T-helper 22 cell (primary cell): Measurements from ENCODE around the gene DGKQ.
"Not testable (repeated sequence)": the region's sequence is repeated elsewhere in the genome, so short reads cannot be mapped to it uniquely, and the experiment has no call there.

Experiments used
- DNase-seq: peaks from one replicate; pipeline ENCODE4 v3.0.0-alpha.2; 2020; ENCODE audit warnings: low read depth

The DGKQ gene

DNA sequence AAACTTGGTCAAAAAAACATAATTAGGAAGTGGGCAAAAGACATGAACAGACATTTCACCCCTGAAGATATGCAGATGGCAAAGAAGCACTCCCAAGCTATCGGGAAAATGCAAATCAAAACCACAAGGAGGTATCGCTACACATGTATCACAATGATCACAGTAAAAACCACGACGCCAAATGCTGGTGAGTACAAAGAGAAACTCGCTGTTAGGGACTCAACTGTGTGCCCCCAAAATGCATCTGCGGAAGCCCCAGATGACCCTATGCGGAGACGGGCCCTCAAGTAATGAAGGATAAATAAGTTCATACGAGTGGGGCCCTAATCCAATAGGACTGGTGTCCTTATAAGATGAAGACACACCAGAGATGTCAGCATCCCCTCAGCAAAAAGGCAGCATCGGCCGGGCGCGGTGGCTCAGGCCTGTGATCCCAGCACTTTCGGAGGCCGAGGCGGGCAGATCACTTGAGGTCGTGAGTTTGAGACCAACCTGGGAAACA is 51.5 kb downstream of the DGKQ start:
- no peak for DNase-seq

DNA sequence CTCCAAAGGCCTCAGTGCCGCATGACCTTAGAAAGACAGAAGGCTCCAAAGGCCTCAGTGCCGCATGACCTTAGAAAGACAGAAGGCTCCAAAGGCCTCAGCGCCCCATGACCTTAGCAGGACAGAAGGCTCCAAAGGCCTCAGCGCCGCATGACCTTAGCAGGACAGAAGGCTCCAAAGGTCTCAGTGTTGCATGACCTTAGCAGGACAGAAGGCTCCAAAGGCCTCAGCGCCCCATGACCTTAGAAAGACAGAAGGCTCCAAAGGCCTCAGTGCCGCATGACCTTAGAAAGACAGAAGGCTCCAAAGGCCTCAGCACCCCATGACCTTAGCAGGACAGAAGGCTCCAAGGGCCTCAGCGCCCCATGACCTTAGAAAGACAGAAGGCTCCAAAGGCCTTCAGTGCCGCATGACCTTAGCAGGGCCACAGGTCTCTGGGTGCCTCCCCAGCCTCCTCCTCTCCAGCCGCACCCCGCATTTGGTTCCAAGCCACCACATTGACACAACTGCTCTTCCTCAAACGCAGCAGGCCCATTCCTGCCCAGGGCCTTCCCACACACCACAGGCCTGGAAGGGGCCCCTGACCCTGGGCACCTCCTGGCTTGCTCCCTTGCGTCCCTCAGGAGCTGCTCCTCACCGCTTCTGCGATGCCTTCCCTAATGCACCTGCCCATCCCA is 54.2 kb downstream of the DGKQ start:
- not testable (repeated sequence) for DNase-seq

DNA sequence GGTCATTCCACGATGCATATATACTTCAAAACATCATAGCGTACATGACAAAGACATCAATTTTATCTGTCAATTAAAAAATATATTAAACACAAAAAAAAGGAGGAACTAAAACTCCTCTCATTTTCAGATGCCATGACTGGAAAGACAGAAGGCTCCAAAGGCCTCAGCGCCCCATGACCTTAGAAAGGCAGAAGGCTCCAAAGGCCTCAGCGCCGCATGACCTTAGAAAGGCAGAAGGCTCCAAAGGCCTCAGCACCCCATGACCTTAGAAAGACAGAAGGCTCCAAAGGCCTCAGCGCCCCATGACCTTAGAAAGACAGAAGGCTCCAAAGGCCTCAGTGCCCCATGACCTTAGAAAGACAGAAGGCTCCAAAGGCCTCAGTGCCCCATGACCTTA is 54.8 kb downstream of the DGKQ start:
- not testable (repeated sequence) for DNase-seq

DNA sequence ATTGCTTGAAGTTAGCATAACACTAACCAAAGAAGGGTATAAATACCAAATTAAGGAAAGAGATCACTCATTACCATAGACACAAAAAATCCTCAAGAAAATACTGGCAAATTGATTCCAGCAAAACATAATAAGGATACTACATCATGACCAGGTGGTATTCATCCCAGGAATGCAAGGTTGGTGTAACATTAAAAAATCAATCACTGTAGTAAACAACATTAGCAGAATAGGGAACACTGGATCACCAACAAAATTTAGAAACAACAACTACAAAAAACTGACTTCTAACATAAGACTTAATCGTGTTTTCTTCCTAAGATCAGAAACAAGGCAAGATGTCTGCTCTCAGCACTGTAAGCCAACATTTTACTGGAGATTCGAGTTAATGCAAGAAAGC is 55.4 kb downstream of the DGKQ start:
- no peak for DNase-seq

DNA sequence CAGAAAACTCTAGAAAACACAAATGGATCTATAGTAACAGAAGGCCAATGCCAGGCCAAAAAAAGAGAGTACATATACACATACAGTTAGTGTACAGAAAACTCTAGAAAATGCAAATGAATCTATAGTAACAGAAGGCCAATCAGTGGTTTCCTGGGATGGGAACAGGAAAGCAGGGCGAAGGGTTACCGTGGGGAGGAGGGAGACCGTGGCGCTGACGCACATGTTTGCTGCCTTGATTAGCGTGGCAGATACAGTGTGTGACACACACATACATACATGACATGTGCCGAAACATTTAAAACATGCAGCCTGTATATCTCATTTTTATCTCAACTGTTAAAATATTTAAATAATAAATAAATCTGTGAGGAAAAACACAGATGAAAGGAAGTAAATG is 55.9 kb downstream of the DGKQ start:
- DNase-seq = no peak

DNA sequence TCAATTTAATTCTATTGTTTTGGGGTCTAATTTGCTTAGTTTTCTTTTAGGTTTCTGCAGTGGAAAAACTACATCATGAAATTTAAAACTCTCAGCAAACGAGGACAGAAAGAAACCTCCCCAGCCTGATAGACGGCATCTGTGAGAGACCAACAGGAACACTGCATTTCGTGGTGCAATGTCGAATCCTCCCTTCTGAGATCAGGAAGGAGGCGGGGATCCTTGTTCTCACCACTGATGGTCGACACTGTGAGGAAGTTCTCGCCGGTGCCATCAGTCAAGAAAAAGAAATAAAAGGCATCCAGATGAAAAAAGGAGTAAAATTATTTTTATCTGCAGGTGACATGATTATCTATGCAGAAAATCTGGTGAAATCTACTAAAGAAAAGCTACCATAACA is 57.8 kb downstream of the DGKQ start:
- no peak for DNase-seq

DNA sequence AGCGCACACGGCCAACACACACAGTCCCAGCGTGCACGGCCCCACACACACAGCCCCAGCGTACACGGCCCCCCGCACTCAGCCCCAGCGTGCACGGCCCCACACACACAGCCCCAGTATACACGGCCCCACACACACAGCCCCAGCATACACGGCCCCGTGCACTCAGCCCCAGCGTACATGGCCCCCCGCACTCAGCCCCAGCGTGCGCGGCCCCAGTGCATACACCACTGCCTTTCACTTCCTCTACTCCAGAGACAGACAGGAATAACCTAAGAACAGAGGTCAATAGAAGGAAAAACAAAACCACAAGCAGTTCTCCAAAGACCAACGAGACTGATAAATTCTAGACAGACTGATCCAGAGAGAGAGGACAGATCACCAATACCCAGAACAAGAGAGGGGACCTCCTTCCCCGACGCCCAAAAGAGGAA is 58.3 kb downstream of the DGKQ start:
- no peak for DNase-seq

DNA sequence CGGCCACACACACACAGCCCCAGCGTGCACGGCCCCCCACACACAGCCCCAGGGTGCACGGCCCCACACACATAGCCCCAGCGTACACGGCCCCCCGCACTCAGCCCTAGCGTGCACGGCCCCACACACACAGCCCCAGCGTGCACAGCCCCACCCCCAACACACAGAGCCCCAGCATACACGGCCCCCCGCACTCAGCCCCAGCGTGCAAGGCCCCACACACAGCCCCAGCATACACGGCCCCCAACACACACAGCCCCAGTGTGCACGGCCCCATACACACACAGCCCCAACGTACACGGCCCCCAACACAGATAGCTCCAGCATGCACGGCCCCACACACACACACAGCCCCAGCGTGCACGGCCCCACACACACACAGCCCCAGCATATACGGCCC is 58.8 kb downstream of the DGKQ start:
- no peak for DNase-seq

DNA sequence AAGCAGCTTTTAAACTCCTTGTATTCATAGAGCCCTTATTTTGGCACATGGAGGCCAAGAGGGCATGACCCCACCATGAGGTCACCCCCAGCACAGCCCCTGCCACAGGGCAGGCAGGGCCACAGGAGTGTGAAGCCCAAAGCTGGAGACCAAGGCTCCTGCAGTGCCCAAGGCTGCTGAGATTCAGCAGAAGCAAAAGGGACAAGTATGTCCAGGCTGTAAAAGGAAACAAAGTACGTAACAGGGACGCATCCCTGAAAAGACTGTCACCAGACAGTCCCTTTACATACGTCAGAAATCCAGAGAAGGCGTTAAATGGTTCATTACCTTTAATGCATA is 60.1 kb downstream of the DGKQ start:
- DNase-seq = no peak

DNA sequence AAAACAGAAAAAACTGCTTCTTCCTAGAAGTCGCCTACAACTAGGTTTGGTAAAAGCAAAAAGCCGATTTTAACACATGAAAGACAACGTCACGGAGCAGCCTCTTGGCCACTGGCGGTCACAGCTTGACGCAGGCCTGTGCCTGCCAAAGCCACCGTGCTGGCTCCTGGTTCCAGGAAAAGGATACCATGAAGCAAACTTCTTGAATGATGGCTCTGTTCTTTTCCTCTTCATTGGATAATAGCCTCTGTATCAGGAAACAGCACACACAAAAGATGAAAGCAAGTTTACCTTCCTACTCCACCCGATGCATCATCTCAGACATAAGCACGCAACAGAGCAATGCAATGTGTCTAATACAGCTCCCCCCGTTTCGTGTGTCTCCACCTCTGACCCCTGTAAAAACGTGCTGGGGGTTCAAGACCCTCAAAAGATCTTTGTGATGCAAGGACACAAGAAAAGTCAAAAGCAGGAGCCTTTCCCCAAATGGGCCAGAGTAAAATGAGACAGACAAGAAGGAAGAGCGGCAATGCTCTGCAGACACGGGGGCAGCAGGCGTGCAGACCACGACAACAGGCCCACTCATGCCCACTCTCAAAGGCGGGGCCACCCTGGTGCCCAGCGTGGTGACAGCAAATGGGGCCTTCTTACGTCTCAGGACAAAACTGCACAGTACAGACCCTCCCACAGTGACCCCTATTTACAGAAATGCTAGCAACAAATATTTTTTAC is 60.7 kb downstream of the DGKQ start:
- no peak for DNase-seq

DNA sequence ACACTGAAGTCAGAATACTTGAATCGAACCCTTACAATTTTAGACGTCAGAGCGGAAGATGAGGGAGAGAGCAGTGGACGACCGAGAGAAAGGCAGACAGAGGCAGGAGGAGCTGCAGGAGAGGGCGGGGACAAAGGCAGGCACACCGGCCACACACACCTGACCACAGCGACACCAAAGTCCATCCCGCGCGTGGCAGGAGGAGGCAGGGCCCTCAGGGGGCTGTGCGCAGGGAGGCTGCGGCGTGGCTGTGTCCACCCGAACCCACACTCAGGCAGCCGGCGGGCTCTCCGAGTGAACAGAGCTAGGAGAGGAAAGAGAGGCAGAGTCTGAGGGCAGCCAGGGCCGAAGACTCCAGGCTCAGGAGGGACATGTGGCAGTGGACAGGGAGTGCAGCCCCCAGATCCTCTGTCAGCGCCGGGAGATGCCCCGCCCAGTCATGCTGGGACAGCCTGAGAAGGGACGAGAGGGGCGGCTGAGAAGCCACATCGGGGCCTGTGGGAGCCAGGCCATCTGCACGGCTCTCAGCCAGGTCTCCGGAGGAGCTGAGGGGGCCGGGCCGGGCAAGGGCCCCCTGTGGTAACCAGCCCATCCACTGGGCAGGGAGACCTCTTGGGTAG is 61.4 kb downstream of the DGKQ start:
- no peak for DNase-seq

DNA sequence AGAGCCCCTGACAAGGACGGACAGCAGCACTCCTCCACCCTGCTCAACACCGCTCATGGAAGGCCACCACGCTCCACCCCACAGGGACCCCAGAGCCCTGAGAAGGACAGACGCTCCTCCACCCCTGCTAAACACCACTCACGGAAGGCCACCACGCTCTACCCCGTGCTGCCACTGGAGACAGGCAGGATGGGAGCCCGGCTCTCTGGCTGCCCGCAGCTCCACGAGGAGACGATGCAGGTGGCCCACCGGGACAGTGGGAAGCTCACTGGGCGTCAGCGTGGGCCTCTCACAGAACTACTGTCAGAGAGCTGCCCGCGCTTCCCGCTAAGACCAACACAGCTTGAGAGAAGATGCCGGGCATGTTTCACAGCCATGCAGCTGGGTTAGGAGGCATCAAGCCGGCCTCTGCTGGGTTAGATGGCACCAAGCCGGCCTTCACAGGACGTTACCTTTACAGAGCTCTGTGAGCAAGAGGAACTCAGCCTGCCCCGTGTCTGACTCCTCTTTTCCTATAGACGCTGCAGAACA is 62.1 kb downstream of the DGKQ start:
- DNase-seq = no peak

DNA sequence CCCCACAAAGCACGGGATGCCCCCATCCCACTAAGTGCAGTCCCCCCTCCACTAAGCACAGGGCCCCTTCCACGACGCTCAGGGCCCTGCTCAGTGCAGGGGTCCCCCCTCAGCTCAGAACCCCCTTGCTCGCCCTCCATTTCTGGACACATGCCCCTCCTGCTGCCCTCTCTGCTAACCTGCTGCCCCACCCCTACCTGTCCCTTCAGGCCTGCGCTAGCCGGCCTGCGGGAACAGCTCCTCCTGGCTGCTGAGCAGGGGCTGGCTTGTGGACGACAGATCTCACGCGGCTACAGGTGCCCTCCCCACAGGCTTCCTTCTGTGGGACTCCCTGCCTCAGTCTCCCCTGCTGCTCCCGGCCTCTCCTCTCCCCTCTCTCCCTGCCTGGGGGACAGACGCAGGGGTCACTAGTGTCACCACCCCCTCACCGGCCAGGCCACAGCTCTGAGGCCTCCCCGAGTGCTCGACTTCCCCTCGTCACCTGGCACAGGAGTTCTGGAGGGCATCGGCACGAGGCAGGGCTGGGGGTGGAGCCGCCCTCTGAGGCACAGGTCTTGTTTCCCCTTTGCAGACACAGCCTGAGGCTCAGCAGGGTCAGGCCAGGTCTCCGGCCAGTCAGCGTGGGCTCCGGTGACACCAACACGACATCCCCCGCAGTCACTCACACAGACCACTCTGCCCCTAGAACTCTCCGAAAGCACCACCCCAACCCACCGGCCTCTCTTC is 62.8 kb downstream of the DGKQ start:
- no peak for DNase-seq

DNA sequence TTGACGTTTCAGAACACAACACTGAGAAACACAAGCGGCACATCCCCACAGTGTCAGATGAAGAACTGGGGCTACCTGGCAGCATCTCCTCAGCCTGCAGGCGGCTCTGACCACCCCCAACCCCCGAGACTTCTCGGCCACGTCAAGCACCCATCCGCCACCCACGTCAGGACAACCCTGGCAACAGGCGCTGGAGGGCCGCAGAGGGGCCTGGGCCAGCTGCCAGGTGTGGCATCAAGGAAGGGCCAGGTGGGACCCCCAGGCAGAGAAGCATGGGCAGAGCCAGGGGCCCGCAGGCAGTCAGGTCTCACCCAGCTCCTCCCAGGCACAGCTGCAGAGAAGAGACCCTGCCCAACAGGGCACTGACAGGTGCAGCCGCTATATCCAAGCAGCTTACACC is 63.5 kb downstream of the DGKQ start:
- no peak for DNase-seq

DNA sequence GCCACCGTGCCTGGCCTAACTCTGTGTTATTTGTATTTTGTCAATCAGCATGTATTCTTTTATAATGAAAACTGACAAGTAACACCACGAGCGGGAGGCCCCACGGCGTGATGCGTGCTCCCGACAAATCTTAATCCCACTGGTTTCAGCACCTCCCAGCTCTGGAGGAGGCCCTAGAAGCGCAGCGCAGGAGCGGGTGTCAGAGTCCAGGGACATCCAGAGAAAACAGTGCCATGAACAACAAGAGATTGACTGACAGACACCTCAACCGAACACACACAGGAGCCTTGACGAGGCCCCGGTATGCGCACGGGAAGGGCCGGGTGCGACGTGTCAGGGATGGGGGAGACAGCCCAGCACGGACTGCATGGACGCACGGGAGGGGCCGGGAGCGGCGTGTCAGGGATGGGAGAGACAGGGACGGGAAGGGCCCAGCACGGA is 64.2 kb downstream of the DGKQ start:
- DNase-seq = no peak
